HG02981 (cell line): ENCODE measurements around the gene ALDH4A1.

ENCODE experiments used
- ATAC-seq: cut with Tn5 transposase; IDR thresholded peaks from one replicate; pipeline ENCODE4 v1.9.1; 2021; ENCODE audit warnings: mild to moderate bottlenecking, moderate library complexity; ENCODE audit not compliant: unreplicated experiment

Gene ALDH4A1

GRCh38 chr1:18939398-18940302, 37.3 kb upstream of the ALDH4A1 start:
- no peak for ATAC-seq

- no peak for ATAC-seq
Measured at GRCh38 chr1:18938707-18939070, 36.3 kb upstream of the ALDH4A1 start.

GRCh38 chr1:18938008-18938706, 35.8 kb upstream of the ALDH4A1 start:
- ATAC-seq = no peak

- ATAC-seq = no peak
Measured at GRCh38 chr1:18937539-18937938, 35.2 kb upstream of the ALDH4A1 start.

- ATAC-seq = no peak
Measured at GRCh38 chr1:18936814-18937481, 34.6 kb upstream of the ALDH4A1 start.

GRCh38 chr1:18936471-18936813, 34.1 kb upstream of the ALDH4A1 start:
- no peak for ATAC-seq

- ATAC-seq = no peak
Measured at GRCh38 chr1:18934205-18935000, 32.0 kb upstream of the ALDH4A1 start.

GRCh38 chr1:18932879-18933278, 30.5 kb upstream of the ALDH4A1 start:
- no peak for ATAC-seq

GRCh38 chr1:18932387-18932786, 30.0 kb upstream of the ALDH4A1 start:
- ATAC-seq = no peak

- no peak for ATAC-seq
Measured at GRCh38 chr1:18931730-18932129, 29.4 kb upstream of the ALDH4A1 start.

- no peak for ATAC-seq
Measured at GRCh38 chr1:18929686-18930085, 27.3 kb upstream of the ALDH4A1 start.

- ATAC-seq = no peak
Measured at GRCh38 chr1:18928985-18929384, 26.6 kb upstream of the ALDH4A1 start.

GRCh38 chr1:18928406-18928805, 26.1 kb upstream of the ALDH4A1 start:
- no peak for ATAC-seq

GRCh38 chr1:18927654-18928272, 25.4 kb upstream of the ALDH4A1 start:
- ATAC-seq = no peak

GRCh38 chr1:18927082-18927653, 24.8 kb upstream of the ALDH4A1 start:
- peak; percentile 16 for ATAC-seq

GRCh38 chr1:18926315-18927081, 24.1 kb upstream of the ALDH4A1 start:
- peak; percentile 65 for ATAC-seq

GRCh38 chr1:18925279-18925678, 22.9 kb upstream of the ALDH4A1 start:
- no peak for ATAC-seq

- ATAC-seq = no peak
Measured at GRCh38 chr1:18924221-18924691, 21.9 kb upstream of the ALDH4A1 start.

GRCh38 chr1:18923756-18924211, 21.4 kb upstream of the ALDH4A1 start:
- no peak for ATAC-seq
